GM23338 (cell line): ENCODE measurements around the gene TXNDC2. TPM values are rescaled to one million over a fixed set of nuclear protein-coding genes. Genes with fewer than 3 reads are reported as not detected.

Experiments
- ATAC-seq: fragments of 200-7000 bp; cut with Tn5 transposase; 3 replicates; pipeline ENCODE4 v1.9.1; 2020
- DNase-seq: peaks from one replicate; pipeline ENCODE4 v3.0.0-alpha.2; 2015; ENCODE audit warnings: low spot score
- H2AFZ ChIP-seq: fragments of 200-600 bp; sonication (generic); 2 replicates; pipeline ENCODE4 v1.8.0; 2016; ENCODE audit warnings: antibody characterized with exemption, mild to moderate bottlenecking, moderate library complexity
- H3F3A ChIP-seq: fragments of 200-600 bp; sonication (generic); replicated peaks from 2 replicates; pipeline ENCODE4 v1.8.0; 2017; ENCODE audit warnings: antibody characterized with exemption, mixed run types, low read depth
- H3K27ac ChIP-seq: fragments of 200-600 bp; sonication (generic); 2 replicates; pipeline ENCODE4 v1.6.1; 2016; ENCODE audit warnings: low read depth
- H3K27me3 ChIP-seq: fragments of 200-600 bp; sonication (generic); 2 replicates; pipeline ENCODE4 v1.8.0; 2016; ENCODE audit warnings: mild to moderate bottlenecking, mixed run types, moderate library complexity; ENCODE audit not compliant: insufficient read depth
- H3K36me3 ChIP-seq: fragments of 200-600 bp; sonication (generic); 2 replicates; pipeline ENCODE4 v1.8.0; 2016; ENCODE audit warnings: mild to moderate bottlenecking; ENCODE audit not compliant: insufficient read depth
- H3K4me1 ChIP-seq: fragments of 200-600 bp; sonication (generic); 2 replicates; pipeline ENCODE4 v1.8.0; 2016; ENCODE audit warnings: mild to moderate bottlenecking, moderate library complexity; ENCODE audit not compliant: insufficient read depth
- H3K4me2 ChIP-seq: fragments of 200-600 bp; sonication (generic); 2 replicates; pipeline ENCODE4 v1.7.1; 2017; ENCODE audit warnings: mixed run types
- H3K4me3 ChIP-seq: fragments of 200-600 bp; sonication (generic); 2 replicates; pipeline ENCODE4 v1.6.1; 2016; ENCODE audit warnings: mixed run types
- H3K79me2 ChIP-seq: fragments of 200-600 bp; sonication (generic); replicated peaks from 2 replicates; pipeline ENCODE4 v1.8.0; 2017; ENCODE audit warnings: mild to moderate bottlenecking; ENCODE audit not compliant: insufficient read depth
- H3K9me2 ChIP-seq: fragments of 200-600 bp; sonication (generic); 2 replicates; pipeline ENCODE4 v1.8.0; 2017; ENCODE audit not compliant: insufficient read depth
- H4K20me1 ChIP-seq: fragments of 200-600 bp; sonication (generic); replicated peaks from 2 replicates; pipeline ENCODE4 v1.8.0; 2017; ENCODE audit warnings: mild to moderate bottlenecking; ENCODE audit not compliant: insufficient read depth
- H3K27ac Mint-ChIP-seq: 2 replicates; pipeline ENCODE4 v1.8.0; 2020; ENCODE audit warnings: inconsistent platforms, mild to moderate bottlenecking, moderate library complexity, mixed read lengths
- H3K27me3 Mint-ChIP-seq: 3 replicates; pipeline ENCODE4 v1.8.0; 2022; ENCODE audit warnings: low read depth, mild to moderate bottlenecking, moderate library complexity, mixed read lengths, inconsistent platforms; ENCODE audit not compliant: insufficient read depth, poor library complexity
- H3K36me3 Mint-ChIP-seq: 3 replicates; pipeline ENCODE4 v1.8.0; 2021; ENCODE audit warnings: low read depth, mild to moderate bottlenecking, inconsistent platforms, moderate library complexity, mixed read lengths
- H3K4me1 Mint-ChIP-seq: 3 replicates; pipeline ENCODE4 v1.8.0; 2020; ENCODE audit warnings: mild to moderate bottlenecking, inconsistent platforms, mixed read lengths
- H3K4me3 Mint-ChIP-seq: 3 replicates; pipeline ENCODE4 v1.8.0; 2021; ENCODE audit warnings: moderate library complexity, mild to moderate bottlenecking, inconsistent platforms, mixed read lengths
- H3K9me3 Mint-ChIP-seq: 3 replicates; pipeline ENCODE4 v1.8.0; 2020; ENCODE audit warnings: moderate library complexity, mild to moderate bottlenecking, inconsistent platforms, mixed read lengths
- CREB1 ChIP-seq: fragments of 250-450 bp; sonication (Bioruptor Pico); IDR thresholded peaks from 2 replicates; pipeline ENCODE4 v1.5.0; 2020; ENCODE audit warnings: low read depth, mild to moderate bottlenecking, moderate library complexity
- ETS1 ChIP-seq: IDR thresholded peaks from 2 replicates; pipeline ENCODE4 v1.6.1; 2016; ENCODE audit warnings: antibody characterized with exemption
- EZH2phosphoT487 ChIP-seq: fragments of 200-600 bp; sonication (generic); IDR thresholded peaks from one replicate; pipeline ENCODE4 v1.8.1; 2018; ENCODE audit warnings: antibody characterized with exemption; ENCODE audit not compliant: unreplicated experiment
- JUNB ChIP-seq: IDR thresholded peaks from one replicate; pipeline ENCODE4 v1.6.1; 2016; ENCODE audit warnings: antibody characterized with exemption; ENCODE audit not compliant: unreplicated experiment
- NANOG ChIP-seq: IDR thresholded peaks from 2 replicates; pipeline ENCODE4 v1.6.1; 2016; ENCODE audit warnings: antibody characterized with exemption, borderline replicate concordance
- POLR2AphosphoS5 ChIP-seq: IDR thresholded peaks from 2 replicates; pipeline ENCODE4 v1.6.1; 2016; ENCODE audit warnings: antibody characterized with exemption, low read depth
- REST ChIP-seq: IDR thresholded peaks from one replicate; pipeline ENCODE4 v1.6.1; 2018; ENCODE audit warnings: antibody characterized with exemption; ENCODE audit not compliant: unreplicated experiment
- ZNF114 ChIP-seq: fragments of 250-450 bp; sonication (Bioruptor Pico); IDR thresholded peaks from 2 replicates; pipeline ENCODE4 v1.5.0; 2020; ENCODE audit warnings: mild to moderate bottlenecking, moderate library complexity
- ZNF331 ChIP-seq: fragments of 250-450 bp; sonication (Bioruptor Pico); IDR thresholded peaks from 2 replicates; pipeline ENCODE4 v1.5.0; 2020; ENCODE audit warnings: low read depth, mild to moderate bottlenecking, moderate library complexity
- polyA plus RNA-seq: library from polyadenylated mRNA; unstranded; fragments of >200 nt; fragmentation: Nextera tagmentation; extraction: Ambion mirVana; gene quantifications from 2 replicates; pipeline ENCODE4 v1.2.1, GENCODE V29; 2016
- total RNA-seq: library from RNA; depleted of rRNA; stranded (reverse); fragments of >200 nt; shearing (Covaris generic); gene quantifications from 2 replicates; pipeline ENCODE4 v1.2.3, GENCODE V29; 2014
- TF ChIP-seq, protein P1 (sequence below), 2 experiments: fragments of 200-600 bp in 1 of 2; sonication (generic) in 1 of 2; conservative IDR thresholded peaks; 2 replicates each; pipeline versions ENCODE4 v1.5.1 to v1.6.1; 2016 to 2017; ENCODE audit warnings: antibody characterized with exemption in 2 of 2, low read depth in 2 of 2, mild to moderate bottlenecking in 2 of 2, moderate library complexity in 1 of 2
- TF ChIP-seq, protein P2 (sequence below): fragments of 250-450 bp; sonication (Bioruptor Pico); IDR thresholded peaks from 2 replicates; pipeline ENCODE4 v1.5.0; 2020; ENCODE audit warnings: mild to moderate bottlenecking, moderate library complexity

Gene TXNDC2
- total and polyA plus RNA-seq, 2 experiments from 2014 or later = 0.16 TPM; not detected in 1

DNA sequence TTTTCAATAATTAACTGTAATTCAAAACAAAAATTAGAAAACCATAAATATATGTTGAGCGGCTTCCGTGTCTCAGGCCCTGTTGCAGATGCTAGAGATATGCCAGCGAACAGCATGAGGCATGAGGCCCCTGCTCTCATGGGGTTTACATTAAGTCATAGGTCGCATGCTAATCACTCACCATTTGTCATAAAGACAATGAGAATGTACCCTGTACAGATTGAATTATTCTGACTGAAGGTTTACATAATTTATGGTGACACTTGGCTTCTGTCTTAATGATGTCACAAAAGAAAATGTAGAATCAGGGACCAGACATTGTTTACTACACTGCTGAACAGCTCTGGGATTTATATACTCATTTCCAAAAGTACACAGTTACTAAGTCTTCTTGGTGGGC, 22.1 kb downstream of the TXNDC2 start:
- Histone ChIP-seq H3K4me2 (no peak overlapping the region), H3K9me2 (no peaks in the 10 kb centered on the region), H4K20me1 (no peaks in the 10 kb centered on the region), H3K79me2 (no peaks in the 10 kb centered on the region), H3K4me3 (no peak overlapping the region), H3K27ac (no peak overlapping the region), H3K27me3 (no peaks in the 10 kb centered on the region), H3K36me3 (no peaks in the 10 kb centered on the region), H2AFZ (no peak overlapping the region), H3K4me1 (peaks cover 2% of the 10 kb centered on the region; the same call in 1 of the 2 replicates), H3F3A (no peaks in the 10 kb centered on the region)
- TF ChIP-seq, protein P1, sequence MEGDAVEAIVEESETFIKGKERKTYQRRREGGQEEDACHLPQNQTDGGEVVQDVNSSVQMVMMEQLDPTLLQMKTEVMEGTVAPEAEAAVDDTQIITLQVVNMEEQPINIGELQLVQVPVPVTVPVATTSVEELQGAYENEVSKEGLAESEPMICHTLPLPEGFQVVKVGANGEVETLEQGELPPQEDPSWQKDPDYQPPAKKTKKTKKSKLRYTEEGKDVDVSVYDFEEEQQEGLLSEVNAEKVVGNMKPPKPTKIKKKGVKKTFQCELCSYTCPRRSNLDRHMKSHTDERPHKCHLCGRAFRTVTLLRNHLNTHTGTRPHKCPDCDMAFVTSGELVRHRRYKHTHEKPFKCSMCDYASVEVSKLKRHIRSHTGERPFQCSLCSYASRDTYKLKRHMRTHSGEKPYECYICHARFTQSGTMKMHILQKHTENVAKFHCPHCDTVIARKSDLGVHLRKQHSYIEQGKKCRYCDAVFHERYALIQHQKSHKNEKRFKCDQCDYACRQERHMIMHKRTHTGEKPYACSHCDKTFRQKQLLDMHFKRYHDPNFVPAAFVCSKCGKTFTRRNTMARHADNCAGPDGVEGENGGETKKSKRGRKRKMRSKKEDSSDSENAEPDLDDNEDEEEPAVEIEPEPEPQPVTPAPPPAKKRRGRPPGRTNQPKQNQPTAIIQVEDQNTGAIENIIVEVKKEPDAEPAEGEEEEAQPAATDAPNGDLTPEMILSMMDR (conservative IDR thresholded peaks at IDR 0.05; ENCODE audit: low read depth in 2 of 2) = no peak
- TF ChIP-seq NANOG (no peak), CREB1 (CRISPR knock-in tag) (no peak), ZNF114 (CRISPR knock-in tag) (no peak), ETS1 (no peak), POLR2AphosphoS5 (no peak), JUNB (no peak), REST (no peak), ZNF331 (CRISPR knock-in tag) (no peak), EZH2phosphoT487 (no peak)
- TF ChIP-seq, protein P2, sequence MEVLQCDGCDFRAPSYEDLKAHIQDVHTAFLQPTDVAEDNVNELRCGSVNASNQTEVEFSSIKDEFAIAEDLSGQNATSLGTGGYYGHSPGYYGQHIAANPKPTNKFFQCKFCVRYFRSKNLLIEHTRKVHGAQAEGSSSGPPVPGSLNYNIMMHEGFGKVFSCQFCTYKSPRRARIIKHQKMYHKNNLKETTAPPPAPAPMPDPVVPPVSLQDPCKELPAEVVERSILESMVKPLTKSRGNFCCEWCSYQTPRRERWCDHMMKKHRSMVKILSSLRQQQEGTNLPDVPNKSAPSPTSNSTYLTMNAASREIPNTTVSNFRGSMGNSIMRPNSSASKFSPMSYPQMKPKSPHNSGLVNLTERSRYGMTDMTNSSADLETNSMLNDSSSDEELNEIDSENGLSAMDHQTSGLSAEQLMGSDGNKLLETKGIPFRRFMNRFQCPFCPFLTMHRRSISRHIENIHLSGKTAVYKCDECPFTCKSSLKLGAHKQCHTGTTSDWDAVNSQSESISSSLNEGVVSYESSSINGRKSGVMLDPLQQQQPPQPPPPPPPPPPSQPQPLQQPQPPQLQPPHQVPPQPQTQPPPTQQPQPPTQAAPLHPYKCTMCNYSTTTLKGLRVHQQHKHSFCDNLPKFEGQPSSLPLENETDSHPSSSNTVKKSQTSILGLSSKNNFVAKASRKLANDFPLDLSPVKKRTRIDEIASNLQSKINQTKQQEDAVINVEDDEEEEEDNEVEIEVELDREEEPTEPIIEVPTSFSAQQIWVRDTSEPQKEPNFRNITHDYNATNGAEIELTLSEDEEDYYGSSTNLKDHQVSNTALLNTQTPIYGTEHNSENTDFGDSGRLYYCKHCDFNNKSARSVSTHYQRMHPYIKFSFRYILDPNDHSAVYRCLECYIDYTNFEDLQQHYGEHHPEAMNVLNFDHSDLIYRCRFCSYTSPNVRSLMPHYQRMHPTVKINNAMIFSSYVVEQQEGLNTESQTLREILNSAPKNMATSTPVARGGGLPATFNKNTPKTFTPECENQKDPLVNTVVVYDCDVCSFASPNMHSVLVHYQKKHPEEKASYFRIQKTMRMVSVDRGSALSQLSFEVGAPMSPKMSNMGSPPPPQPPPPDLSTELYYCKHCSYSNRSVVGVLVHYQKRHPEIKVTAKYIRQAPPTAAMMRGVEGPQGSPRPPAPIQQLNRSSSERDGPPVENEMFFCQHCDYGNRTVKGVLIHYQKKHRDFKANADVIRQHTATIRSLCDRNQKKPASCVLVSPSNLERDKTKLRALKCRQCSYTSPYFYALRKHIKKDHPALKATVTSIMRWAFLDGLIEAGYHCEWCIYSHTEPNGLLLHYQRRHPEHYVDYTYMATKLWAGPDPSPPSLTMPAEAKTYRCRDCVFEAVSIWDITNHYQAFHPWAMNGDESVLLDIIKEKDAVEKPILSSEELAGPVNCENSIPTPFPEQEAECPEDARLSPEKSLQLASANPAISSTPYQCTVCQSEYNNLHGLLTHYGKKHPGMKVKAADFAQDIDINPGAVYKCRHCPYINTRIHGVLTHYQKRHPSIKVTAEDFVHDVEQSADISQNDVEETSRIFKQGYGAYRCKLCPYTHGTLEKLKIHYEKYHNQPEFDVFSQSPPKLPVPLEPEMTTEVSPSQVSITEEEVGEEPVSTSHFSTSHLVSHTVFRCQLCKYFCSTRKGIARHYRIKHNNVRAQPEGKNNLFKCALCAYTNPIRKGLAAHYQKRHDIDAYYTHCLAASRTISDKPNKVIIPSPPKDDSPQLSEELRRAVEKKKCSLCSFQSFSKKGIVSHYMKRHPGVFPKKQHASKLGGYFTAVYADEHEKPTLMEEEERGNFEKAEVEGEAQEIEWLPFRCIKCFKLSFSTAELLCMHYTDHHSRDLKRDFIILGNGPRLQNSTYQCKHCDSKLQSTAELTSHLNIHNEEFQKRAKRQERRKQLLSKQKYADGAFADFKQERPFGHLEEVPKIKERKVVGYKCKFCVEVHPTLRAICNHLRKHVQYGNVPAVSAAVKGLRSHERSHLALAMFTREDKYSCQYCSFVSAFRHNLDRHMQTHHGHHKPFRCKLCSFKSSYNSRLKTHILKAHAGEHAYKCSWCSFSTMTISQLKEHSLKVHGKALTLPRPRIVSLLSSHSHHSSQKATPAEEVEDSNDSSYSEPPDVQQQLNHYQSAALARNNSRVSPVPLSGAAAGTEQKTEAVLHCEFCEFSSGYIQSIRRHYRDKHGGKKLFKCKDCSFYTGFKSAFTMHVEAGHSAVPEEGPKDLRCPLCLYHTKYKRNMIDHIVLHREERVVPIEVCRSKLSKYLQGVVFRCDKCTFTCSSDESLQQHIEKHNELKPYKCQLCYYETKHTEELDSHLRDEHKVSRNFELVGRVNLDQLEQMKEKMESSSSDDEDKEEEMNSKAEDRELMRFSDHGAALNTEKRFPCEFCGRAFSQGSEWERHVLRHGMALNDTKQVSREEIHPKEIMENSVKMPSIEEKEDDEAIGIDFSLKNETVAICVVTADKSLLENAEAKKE = no peak
- ATAC-seq = no peak
- Mint-ChIP-seq H3K4me3 (no peak overlapping the region), H3K27ac (no peak overlapping the region), H3K27me3 (peaks cover 3% of the 10 kb centered on the region), H3K36me3 (no peaks in the 10 kb centered on the region), H3K9me3 (no peaks in the 10 kb centered on the region), H3K4me1 (no peaks in the 10 kb centered on the region; the same call in 2 of the 3 replicates)
- DNase-seq = no peak
